ENCODE data around the gene POP7.

DNA sequence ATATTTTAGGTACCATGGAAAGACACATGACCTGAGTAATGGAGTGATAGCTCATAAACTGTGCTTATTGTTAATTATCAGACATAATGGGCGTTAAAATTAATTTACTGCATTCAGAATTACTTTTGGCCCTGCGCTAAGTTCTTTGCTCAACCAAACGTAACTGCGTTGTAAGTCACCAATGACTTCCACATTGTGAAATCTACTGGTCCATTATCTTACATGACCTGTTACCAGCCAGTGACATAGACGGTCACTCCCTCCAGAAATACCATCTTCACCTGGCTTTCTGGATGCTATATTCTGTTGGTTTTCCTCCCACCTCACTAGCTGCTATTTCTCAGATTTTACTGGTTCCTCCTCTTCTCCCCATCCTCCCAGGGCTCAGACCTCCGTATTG lies 6.9 kb upstream of the POP7 start:
- TF ChIP-seq CEBPB (IDR thresholded peaks at IDR 0.05; ENCODE audit: low read depth, low read length) (no peak), POLR2A (IDR thresholded peaks at IDR 0.05; ENCODE audit: low read depth, low read length) (no peak), RAD21 (IDR thresholded peaks at IDR 0.05; ENCODE audit: low read length) (no peak), CHD1 (IDR thresholded peaks at IDR 0.05; ENCODE audit: low read depth, low read length) (no peak), RFX5 (IDR thresholded peaks at IDR 0.05; ENCODE audit: low read depth, low read length) (no peak), MXI1 (IDR thresholded peaks at IDR 0.05; ENCODE audit: borderline replicate concordance, low read depth, low read length) (no peak), MAZ (IDR thresholded peaks at IDR 0.05; ENCODE audit: borderline replicate concordance, low read depth, low read length) (no peak)
- TF ChIP-seq, protein P1, sequence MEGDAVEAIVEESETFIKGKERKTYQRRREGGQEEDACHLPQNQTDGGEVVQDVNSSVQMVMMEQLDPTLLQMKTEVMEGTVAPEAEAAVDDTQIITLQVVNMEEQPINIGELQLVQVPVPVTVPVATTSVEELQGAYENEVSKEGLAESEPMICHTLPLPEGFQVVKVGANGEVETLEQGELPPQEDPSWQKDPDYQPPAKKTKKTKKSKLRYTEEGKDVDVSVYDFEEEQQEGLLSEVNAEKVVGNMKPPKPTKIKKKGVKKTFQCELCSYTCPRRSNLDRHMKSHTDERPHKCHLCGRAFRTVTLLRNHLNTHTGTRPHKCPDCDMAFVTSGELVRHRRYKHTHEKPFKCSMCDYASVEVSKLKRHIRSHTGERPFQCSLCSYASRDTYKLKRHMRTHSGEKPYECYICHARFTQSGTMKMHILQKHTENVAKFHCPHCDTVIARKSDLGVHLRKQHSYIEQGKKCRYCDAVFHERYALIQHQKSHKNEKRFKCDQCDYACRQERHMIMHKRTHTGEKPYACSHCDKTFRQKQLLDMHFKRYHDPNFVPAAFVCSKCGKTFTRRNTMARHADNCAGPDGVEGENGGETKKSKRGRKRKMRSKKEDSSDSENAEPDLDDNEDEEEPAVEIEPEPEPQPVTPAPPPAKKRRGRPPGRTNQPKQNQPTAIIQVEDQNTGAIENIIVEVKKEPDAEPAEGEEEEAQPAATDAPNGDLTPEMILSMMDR (conservative IDR thresholded peaks at IDR 0.05; ENCODE audit: low read depth, low read length), result no peak
- TF ChIP-seq, protein P2, sequence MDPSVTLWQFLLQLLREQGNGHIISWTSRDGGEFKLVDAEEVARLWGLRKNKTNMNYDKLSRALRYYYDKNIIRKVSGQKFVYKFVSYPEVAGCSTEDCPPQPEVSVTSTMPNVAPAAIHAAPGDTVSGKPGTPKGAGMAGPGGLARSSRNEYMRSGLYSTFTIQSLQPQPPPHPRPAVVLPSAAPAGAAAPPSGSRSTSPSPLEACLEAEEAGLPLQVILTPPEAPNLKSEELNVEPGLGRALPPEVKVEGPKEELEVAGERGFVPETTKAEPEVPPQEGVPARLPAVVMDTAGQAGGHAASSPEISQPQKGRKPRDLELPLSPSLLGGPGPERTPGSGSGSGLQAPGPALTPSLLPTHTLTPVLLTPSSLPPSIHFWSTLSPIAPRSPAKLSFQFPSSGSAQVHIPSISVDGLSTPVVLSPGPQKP (IDR thresholded peaks at IDR 0.05; ENCODE audit: borderline replicate concordance, low read depth, low read length), result no peak

All from IMR-90 (cell line).